ENCODE measurements around the gene RPTOR.

The RPTOR gene

GRCh38 chr17:80904036-80904753, 359.6 kb downstream of the RPTOR start:
- DNase-seq: no peak

DNA sequence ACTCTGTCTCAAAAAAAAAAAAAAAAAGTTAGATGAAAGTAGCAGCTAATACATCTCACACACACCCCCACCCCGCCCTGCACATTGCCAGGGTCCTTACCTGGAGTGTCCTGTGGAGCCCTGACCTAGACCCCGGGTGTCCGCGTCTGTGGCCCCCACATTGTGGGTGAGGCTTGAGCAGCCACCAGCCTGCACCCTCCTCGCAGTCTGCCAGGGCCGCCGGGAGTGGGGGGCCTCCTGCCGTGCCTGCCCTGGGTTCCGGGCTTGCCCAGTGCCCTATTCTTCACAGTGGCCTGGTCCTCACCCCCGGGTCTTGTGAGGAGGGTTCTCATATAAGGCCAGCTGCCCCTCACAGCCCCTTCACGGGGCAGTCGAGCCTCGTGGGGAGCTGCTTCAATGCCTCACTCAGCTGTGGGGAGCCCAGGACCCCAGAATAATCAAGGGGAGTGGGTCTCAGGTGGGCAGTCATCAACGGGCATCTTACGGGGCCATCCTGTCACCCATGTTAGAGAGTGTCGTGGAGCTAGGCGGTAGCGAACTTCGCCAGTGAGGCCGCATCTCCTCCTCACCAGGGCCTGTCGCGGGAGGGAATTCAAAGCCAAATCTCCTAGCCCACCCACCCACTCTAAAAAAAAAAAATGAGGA, 361.1 kb downstream of the RPTOR start:
- no peak for DNase-seq

DNA sequence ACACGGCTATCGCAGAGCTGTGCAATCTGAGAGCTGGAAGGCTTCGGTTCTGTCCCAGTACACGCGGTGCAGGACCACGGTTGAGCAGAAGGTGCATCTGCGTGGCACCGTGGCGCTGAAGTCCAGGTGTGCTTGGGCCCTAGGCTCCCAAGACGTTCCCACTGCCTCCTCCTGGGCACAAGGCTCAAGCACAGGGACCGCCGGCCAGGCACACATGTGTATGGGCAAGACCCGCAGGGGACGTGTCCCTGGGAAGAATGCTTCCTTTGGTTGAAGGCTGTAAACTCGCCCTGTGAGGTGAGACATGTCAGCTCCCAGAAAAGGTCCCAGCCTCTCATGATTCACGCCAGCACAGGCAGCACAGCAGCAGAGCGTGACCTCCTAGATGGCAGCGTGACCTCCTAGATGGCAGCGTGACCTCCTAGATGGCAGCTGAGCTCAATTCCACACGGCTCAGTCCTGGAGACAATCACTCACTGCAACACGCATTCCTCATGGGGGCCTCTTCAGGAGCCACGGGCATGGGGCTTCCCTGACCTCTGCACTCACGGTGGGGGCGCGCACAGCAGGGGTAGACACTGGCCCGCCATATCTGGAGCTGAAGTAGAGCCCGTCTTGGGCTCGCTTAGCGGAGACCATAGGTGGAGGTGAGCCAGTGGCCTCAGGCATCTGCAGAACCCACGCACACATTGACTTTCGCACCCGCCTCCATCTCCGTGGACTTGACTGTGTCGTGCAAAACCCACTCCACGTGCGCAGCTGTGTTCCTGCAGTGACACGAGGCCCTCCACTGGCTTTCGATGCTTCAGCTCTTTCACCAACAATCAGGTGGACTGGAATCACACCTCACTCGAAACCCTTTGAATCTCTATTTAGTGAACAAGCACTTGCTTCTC, 362.0 kb downstream of the RPTOR start:
- no peak for DNase-seq

GRCh38 chr17:80907281-80907680, 362.6 kb downstream of the RPTOR start:
- no peak for DNase-seq

DNA sequence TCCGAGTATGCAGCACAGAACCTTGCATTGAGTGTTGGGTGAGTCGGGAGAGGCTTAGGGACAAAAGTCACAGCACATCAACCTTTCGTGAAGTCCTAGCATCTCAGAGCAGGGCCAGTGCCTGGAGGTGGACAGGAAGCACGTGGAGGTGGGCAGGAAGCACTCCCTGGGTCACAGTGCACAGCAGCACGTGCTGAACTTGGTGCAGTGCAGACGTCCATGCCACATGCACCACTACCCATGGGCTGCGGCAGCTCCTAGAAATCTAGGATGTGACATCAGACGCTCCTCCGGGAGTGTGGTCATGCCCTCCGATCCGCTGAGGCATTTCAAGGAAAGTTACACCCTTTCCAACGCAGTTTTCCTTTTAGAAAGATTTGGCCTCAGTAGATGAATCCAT, 363.6 kb downstream of the RPTOR start:
- DNase-seq: no peak

DNA sequence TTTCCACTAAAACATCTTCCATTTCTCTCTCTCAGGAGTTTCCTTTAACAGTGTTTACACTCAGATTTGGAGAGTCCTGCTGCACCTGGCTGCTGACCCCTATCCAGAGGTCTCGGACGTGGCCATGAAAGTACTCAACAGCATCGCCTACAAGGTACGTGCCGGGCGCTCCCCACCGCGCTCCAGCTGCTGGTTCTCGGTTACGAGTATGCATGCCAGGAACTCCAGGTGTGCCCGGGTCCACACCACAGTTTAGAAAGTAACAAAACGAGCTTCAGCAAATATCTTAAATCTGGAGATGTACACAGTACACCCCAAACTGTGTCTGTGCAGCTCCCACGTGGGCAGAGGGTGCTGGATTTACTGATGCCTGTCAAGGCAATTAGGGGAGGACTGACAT, 364.1 kb downstream of the RPTOR start:
- DNase-seq: no peak

DNA sequence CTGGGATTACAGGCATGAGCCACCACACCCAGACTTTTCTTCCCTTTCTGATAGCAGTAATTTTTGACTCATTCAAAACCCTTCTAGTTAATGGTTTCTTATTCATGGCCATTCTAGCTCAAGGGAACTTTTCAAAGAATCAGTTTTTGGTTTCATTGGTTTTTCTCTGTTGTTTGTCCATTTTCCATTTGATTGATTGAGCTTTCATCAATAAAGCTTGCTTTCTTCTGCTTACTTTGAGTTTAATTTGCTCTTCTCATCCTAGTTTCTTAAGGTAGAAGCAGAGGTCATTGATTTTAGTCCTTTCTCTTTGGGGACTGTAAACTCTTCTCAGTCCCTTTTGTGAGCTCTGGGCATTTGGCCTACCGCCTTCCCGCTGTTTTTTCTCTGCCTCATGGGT, 365.0 kb downstream of the RPTOR start:
- no peak for DNase-seq

DNA sequence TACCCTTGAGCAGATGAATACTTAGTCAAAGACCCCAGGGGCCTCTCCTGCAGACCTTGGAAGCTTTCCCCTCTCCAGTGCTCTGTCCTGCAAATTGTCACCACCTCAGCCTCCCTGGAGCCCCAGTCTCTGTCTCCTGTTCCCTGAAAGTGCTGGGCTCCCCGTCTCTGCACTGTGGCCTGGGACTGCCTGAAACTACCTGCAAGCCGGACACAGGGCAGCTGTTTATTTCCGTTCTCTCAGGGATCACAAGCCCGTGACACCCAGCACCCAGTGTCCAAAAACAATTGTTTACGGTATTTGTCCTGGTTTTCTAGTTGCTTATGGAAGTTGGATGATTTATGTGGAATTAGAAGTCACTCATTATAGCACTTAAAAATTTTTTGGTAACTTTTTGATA, 365.4 kb downstream of the RPTOR start:
- no peak for DNase-seq

DNA sequence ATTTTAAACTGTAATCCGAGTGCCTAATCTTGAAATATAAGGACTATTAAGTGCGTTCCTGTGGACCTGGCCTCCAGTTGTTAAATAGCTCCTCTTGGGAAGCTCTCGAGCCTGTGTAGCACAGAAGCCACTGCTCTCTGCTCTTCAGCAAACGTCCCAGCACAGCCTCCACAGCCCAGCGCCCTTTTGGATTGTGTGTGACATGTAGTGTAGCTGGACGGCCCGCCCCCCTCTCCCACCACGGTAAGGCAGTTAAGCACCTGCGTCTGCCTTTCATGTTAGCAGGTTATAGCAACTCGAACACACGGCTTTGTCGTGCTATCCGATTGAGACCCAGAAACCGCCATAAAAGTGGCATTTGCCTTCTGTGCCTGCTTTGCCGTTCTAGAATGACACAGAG, 367.8 kb downstream of the RPTOR start:
- no peak for DNase-seq

- no peak for DNase-seq
Observed at GRCh38 chr17:80913928-80914821, 369.5 kb downstream of the RPTOR start.

DNA sequence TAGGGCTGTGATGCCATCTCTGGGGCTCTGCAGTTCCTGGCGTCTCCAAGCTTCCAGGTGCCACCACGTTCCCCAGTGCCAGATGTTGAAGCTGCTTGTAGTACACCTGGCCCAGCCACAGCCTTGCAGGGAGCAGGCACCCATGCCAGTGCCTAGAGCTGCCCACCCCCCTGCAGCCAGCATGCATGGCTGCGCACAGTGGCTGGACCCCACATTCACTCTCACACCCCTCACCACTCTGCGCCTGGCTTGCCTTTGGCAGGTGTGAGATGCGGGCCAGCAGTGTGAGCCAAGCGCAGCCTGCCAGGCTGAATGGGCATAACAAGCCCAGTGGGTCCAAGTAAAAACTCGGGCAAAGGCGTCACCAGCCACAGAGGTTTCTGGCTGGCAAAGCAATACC, 371.6 kb downstream of the RPTOR start:
- no peak for DNase-seq

DNA sequence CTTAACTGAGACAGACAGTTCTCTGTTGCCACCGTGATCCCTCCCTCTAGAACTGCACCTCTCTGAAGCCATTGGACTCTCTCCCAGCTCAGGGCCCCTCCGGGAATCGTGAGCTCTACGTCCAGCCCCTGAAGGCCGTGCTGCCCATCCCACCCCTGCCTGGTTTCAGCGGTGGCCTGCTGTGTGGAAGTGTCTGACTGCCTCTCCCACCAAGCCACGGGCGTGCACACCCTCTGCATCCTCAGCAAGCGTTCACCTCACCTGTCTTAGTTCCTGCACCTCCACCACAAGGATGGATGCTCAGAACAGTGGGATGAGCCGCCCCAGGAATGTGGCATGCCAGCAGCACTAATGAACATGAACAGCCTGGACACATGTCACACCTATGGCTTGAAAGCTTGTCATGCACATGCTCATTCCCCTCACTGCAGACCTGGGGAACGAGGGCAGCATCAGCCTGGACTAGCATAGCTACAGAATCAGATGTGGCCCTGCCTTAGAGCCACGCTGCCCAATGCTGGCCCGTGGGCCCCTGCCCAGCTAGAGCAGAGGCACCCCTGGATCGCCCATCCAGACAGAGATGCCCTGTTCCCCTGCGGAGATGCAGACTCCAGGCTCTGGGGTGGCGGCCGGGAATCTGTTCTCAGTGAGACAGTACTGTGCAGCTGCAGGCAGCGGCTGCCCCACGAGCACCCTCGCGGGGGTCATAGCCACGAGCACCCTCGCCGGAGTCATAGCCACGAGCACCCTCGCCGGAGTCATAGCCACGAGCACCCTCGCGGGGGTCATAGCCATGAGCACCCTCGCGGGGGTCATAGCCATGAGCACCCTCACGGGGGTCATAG, 373.3 kb downstream of the RPTOR start:
- DNase-seq: no peak

DNA sequence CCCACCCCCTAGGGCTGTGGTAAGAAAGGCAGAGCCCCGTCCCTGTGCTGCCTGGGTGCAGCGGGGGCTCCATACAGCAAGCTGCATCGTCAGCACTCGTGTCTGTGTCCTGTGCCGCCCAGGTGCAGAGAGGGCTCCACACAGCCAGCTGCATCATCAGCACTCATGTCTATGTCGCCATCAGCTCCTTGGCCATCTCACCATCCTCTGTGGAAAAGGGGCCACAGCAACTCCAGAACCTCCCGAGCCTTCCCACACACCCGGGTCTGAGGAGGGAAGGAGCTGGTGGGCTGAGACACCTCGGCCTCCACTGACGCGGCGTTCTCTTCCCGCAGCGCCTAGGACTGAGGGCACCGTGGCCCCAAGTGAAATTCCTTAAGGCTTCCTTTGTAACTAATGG, 374.1 kb downstream of the RPTOR start:
- no peak for DNase-seq

- no peak for DNase-seq
Observed at GRCh38 chr17:80919331-80920311, 375.0 kb downstream of the RPTOR start.

DNA sequence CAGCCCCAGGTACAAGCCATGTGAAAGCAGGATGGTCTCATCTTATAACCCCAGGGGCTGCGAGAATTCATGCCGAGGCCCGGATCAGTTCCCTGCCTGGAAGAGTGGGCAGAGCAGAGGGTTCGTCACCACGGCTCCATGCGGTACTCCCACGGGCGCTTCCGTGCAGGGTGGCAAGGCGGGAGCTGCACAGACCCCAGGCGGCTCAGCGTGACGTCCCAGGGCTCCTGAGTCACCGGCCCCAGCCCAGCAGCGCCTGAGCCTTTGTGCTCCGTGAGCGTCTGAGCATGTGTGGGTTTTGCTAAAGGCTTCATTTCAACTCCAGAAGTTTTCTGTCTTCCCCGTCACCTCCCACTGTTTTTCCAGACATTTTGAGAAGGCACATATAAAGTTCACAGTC, 375.8 kb downstream of the RPTOR start:
- DNase-seq: no peak

DNA sequence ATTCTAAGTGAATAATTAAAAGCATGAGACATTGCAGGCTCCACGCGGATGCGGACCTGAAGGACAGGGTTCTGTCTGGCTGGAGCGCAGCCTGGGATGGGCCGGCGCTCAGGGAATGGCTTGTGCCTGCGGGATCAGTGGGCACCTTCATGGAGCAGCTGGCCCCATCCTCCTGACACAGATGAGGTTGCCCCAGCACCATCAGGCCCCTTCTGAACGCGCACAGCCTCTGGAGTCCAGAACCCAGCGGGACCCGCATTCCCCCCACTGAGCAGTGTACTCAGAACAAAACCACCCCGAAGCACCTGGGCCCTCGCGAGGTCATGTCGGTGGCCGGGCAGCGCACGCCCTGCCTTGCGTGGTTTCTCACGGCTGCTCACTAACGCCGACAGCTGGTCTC, 376.5 kb downstream of the RPTOR start:
- no peak for DNase-seq

GRCh38 chr17:80921741-80922579, 377.3 kb downstream of the RPTOR start:
- DNase-seq: no peak

- no peak for DNase-seq
Observed at GRCh38 chr17:80922580-80923160, 378.0 kb downstream of the RPTOR start.

Measured in CD4-positive, alpha-beta T cell treated with Interleukin-15 for 1 hour (primary cell).